Adrenal gland (tissue), 5 donors: ENCODE results near the gene PTGS2.
"Not testable (repeated sequence)": the region's sequence is repeated elsewhere in the genome, so short reads cannot be mapped to it uniquely, and the experiment has no call there.

ENCODE experiments used
- POLR2A ChIP-seq, 2 donors: fragments of 450-650 bp; IDR thresholded peaks; one replicate each; pipeline ENCODE4 v1.6.1; 2017; ENCODE audit warnings: antibody characterized with exemption in 2 of 2, mild to moderate bottlenecking in 2 of 2, moderate library complexity in 1 of 2
- TF ChIP-seq, protein P1 (sequence below), 6 experiments: fragments of 450-650 bp in 4 of 6; fragments of 200-600 bp in 2 of 6; sonication (generic) in 1 of 6; IDR thresholded peaks; 1 replicate in 5 of 6; 2 replicates in 1 of 6; pipeline versions ENCODE4 v1.5.1 to v1.8.0; 2016 to 2021; ENCODE audit warnings: antibody characterized with exemption in 6 of 6, mild to moderate bottlenecking in 2 of 6, moderate library complexity in 1 of 6
- donor health status: DM: no; HTN: no; CAD: no.

DNA sequence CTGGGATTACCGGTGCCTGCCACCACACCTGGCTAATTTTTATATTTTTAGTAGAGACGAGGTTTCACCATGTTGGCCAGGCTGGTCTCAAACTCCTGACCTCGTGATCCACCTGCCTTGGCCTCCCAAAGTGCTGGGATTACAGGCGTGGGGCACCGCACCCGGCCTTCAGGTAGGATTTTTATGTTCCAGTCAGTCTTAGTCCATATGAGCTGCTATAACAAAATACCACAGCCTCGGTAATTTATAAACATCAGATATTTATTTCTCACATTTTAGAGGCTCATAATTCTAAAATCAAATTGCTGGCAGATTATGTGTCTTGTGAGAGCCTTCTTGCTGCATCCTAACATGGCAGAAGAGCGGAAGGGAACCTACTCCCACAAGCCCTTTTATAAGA is 16.0 kb downstream of the PTGS2 start:
- TF ChIP-seq, protein P1, sequence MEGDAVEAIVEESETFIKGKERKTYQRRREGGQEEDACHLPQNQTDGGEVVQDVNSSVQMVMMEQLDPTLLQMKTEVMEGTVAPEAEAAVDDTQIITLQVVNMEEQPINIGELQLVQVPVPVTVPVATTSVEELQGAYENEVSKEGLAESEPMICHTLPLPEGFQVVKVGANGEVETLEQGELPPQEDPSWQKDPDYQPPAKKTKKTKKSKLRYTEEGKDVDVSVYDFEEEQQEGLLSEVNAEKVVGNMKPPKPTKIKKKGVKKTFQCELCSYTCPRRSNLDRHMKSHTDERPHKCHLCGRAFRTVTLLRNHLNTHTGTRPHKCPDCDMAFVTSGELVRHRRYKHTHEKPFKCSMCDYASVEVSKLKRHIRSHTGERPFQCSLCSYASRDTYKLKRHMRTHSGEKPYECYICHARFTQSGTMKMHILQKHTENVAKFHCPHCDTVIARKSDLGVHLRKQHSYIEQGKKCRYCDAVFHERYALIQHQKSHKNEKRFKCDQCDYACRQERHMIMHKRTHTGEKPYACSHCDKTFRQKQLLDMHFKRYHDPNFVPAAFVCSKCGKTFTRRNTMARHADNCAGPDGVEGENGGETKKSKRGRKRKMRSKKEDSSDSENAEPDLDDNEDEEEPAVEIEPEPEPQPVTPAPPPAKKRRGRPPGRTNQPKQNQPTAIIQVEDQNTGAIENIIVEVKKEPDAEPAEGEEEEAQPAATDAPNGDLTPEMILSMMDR (IDR thresholded peaks at IDR 0.05): not testable (repeated sequence)
- TF ChIP-seq POLR2A (IDR thresholded peaks at IDR 0.05): not testable (repeated sequence)
